GM21723 (cell line): ENCODE measurements around the gene NDUFC2.
"Not testable (repeated sequence)": the region's sequence is repeated elsewhere in the genome, so short reads cannot be mapped to it uniquely, and the experiment has no call there.

Source experiments
- ATAC-seq: cut with Tn5 transposase; IDR thresholded peaks from one replicate; pipeline ENCODE4 v1.9.1; 2021; ENCODE audit warnings: mild to moderate bottlenecking, moderate library complexity; ENCODE audit not compliant: unreplicated experiment

The NDUFC2 gene

DNA sequence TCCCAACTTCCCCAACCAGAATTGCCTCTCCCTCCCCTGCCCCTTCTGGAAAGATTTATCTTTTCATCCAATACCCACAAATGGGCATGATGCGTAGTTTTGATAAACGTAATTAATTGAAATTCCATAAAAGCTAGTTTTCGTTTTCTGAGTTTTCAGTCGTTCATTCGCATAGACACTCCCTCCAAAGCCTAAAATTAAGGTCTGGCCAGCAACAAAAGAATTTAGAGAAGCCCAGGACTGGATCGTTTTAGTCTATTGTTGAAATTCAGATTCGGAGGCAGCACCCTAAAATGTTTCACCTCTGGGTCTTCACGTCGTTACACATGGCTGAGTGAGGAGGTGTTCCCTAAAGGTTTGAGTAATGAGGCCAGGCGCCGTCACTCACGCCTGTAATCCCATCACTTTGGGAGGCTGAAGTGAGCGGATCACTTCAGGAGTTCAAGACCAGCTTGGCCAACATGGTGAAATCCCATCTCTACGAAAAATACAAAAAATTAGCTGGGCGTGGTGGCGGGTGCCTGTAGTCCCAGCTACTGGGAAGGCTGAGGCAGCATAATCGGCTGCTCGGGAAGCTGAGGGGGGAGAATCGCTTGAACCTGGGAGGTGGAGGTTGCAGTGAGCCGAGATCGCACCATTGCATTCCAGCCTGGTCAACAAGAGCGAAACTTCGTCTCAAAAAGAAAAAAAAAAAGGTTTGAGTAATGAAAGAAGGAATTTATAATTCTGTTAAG, 589 bp upstream of the NDUFC2 start:
- no peak for ATAC-seq

DNA sequence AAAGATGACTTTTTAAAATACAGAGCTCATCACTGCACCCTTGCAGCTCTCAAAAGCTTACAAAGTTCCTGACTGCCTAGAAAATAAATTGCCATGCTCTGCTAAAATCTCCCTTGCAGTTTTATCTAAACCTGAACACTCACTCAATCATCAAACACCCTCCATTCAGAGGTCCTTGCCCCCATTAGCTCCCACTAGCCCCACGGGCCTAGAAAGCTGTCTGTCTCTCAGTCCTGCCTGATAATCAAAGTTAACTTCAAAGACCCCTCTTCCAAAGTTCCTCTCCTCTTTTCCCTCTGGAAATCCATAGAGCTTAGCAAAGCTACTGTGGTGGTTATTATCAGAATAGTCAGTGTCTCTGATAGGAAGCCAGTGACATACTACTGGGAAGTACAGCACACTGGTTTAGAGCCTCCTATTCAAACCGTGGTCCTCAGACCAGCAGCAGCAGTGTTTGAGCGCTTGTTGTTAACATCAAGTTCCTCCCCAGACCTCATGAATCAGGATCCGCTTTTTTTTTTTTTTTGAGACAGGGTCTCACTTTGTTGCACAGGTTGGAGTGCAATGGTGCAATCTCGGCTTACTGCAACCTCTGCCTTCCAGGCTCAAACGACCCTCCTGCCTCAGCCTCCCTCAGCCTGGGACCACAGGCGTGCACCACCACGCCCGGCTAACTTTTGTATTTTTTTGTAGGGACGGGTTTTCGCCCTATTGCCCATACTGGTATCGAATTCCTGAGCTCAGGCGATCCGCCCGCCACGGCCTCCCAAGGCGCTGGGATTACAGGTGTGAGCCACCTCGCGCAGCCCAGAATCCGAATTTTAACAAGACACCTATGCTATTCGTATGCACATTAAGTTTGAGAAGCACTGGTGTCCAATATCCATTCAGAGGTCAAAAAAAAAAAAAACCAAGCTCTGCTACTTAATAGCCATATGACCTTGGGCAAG, 1.2 kb downstream of the NDUFC2 start:
- ATAC-seq, result no peak

GRCh38 chr11:78077592-78077991, 2.1 kb downstream of the NDUFC2 start:
- ATAC-seq, result not testable (repeated sequence)

GRCh38 chr11:78076733-78077403, 2.8 kb downstream of the NDUFC2 start:
- ATAC-seq, result no peak

DNA sequence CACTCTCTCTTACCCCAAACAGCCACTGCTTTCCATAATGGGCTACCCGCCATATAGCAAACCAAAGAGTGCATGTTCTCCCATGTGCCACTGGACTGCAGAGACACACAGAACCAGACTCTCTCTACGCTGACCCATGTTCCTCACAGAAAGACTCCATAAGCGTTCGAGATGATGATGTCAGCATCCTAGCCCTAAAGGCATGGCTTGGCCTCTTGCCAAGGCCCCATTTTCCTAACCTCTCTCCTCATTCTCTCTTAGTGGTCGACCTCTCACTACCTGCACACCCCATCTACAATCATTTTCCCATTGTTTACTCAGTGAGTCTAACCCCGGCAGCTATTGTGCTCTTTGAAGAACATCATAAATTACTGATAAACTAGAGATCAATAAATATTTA, 4.9 kb downstream of the NDUFC2 start:
- ATAC-seq, result no peak

DNA sequence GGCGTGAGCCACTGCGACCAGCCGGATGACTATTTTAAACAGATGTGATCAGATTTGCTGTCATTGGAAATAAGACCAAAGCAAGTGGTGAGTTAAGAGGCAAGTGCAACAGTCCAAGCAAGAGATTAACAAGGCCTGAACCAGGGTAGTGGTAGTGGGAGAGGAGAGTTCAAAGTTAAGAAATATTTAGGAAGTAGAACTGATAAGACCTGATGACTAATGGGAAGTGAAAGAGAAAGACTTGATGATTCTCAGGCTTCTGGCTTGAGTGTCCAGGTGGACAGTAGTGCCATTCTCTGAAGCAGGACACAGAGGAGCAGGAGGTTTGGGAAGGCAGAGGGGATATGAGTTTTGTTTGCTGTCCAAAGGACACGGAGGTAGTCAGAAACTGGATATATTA, 7.2 kb downstream of the NDUFC2 start:
- ATAC-seq, result no peak

GRCh38 chr11:78071717-78072116, 7.9 kb downstream of the NDUFC2 start:
- ATAC-seq, result no peak

DNA sequence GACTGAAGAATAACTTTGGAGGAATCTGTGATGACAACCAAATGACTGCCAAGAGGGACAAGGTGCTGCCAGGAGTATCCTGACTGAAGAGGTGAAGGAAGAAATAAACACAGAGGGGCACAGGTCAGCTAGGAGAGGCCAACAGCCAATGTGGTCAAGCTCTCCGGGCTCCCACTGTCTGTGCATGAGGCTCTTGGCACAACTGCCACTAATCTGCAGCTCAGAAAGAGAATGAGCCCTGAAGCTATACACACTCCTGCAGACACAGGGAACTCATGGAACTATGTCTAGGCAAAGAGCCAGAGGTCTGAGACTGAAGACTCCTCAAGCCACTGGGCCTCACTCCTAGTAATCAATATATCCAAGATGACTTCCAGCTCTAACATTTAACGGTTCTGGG, 9.0 kb downstream of the NDUFC2 start:
- no peak for ATAC-seq

- no peak for ATAC-seq
Measured at GRCh38 chr11:78069465-78069864, 10.2 kb downstream of the NDUFC2 start.

- ATAC-seq, result no peak
Measured at GRCh38 chr11:78067704-78068103, 12.0 kb downstream of the NDUFC2 start.

GRCh38 chr11:78066471-78066870, 13.2 kb downstream of the NDUFC2 start:
- no peak for ATAC-seq

GRCh38 chr11:78065203-78065602, 14.5 kb downstream of the NDUFC2 start:
- ATAC-seq, result no peak

DNA sequence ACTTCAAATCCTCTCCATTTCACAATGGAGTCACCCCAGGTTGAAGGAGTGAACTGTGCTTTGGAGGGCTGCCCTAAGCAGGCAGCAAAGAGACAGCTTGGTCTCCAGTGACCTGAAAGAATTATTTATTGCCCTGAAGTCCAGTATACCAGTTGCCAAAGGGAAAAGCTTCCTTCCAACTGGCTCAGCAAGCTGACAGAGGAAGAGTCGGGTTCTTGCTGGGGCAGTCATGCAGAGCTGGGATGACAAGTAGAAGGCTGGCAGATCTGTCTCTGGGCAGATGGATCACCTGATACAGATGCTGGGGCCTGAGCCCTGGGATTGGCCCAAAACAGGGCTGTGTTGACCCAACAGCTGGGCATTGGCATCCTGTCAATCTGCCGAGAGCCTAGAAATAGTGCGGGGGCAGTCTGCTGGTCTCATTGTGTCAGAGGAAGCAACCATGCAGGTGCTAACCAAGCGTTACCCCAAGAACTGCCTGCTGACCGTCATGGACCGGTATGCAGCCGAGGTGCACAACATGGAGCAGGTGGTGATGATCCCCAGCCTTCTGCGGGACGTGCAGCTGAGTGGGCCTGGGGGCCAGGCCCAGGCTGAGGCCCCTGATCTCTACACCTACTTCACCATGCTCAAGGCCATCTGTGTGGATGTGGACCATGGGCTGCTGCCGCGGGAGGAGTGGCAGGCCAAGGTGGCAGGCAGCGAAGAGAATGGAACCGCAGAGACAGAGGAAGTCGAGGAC, 16.1 kb downstream of the NDUFC2 start, which contains the start of gene THRSP:
Gene THRSP, plus strand, starts transcription at position 422 of the 742 bp plus-strand sequence. Its CDS starts 21 bp downstream, at position 443.
- ATAC-seq, result no peak

GRCh38 chr11:78062671-78063070, 17.0 kb downstream of the NDUFC2 start:
- ATAC-seq, result no peak

DNA sequence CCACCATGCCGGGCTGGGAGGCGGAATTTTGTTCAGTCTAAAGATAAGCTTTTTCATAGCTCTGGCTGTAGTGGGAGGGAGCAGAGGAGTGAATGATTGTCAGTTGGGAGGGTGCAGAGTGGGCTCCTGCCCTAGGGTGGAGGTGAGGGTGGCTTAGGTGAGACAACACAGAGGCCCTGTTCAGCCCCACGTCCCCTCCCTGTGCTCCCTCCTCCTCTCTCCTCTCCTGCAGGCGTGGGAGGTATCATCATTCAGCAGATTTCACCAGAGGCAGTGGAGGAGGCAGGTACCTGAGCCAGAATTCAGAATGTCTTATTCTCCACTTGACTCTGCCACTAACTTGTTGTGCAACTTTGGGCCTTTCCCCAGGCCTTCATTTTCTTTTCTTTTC, 17.7 kb downstream of the NDUFC2 start:
- no peak for ATAC-seq

- no peak for ATAC-seq
Measured at GRCh38 chr11:78061088-78061920, 18.4 kb downstream of the NDUFC2 start.

DNA sequence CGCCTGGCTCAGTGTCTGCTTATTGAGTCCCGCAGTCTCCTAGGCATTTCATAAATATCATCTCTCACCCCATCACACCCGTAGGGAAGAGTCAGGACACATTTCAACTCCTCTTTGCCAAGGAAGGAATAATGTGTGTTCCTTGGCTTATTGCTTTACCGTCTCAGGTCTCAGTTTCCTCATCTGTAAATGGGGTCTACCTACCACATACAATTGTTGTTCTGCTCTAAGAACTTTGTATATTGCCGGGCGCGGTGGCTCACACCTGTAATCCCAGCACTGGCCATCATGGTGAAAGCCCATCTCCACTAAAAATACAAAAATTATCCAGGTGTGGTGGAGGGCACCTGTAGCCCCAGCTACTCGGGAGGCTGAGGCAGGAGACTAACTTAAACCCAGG, 19.1 kb downstream of the NDUFC2 start:
- ATAC-seq, result no peak

DNA sequence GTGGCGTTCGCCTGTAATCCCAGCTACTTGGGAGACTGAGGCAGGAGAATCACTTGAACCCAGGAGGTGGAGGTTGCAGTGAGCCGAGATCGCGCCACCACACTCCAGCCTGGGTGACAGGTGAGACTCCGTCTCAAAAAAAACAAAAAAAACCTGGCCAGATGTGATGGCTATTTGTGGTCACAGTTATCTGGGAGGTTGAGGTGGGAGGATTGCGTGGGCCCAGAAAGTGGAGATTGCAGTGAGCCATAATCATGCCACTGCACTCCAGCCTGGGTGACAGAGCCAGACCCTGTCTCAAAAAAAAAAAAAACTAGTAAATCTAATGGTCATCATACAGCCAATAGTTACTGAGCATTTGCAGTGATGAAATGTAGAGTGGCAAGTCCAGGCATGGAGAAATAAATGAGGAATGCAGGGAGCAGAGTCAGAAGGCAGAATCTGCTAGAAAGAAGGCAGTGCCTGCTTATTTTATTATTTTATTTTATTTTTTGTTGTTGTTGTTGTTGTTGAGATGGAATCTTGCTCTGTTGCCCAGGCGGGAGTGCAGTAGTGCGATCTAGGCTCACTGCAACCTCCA, 19.8 kb downstream of the NDUFC2 start:
- not testable (repeated sequence) for ATAC-seq

DNA sequence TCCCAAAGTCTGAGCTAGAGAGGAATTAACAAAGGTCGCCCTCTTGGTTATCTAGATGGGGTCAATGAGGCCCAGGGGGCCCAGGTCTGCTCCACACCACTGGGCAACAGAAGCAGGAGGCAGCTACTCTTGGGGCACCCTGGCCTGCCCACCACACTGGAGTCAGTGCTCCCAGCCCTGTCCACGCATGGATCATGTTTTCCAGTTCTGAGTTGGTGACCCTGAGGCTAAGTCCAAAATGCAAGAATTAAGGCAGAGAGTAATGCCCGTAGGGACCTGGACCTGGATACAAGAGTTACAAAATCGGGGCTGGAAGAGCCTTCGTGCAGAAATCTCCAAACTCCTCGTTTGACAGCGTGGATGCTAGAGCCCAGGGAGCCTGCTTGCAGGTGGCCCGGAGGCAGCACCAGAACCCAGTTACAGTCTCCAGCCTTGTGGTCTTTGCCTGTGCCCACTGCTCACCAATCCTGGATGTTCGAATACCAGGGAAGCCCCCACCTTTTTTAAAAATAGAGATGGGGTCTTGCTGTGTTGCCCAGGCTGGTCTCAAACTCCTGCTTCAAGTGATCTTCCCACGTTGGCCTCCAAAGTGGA, 22.1 kb downstream of the NDUFC2 start:
- ATAC-seq, result no peak
